Adrenal gland (tissue), 12 donors: Measurements from ENCODE around the gene PMIS2. TPM values are rescaled to one million over a fixed set of nuclear protein-coding genes. Genes with fewer than 3 reads are reported as not detected.
"Not testable (repeated sequence)": the region's sequence is repeated elsewhere in the genome, so short reads cannot be mapped to it uniquely, and the experiment has no call there.

ENCODE experiments used
- DNase-seq, 7 donors: peaks; one replicate each; pipeline ENCODE4 v3.0.0-alpha.2; 2019 to 2020
- H3K27ac ChIP-seq, 5 donors: fragments of 200-600 bp; sonication (generic) in 4 of 5; 1 replicate in 3 of 5; 2 replicates in 2 of 5; pipeline versions ENCODE4 v1.5.1 to v1.8.0; 2016 to 2020; ENCODE audit warnings: mild to moderate bottlenecking in 1 of 5
- H3K27me3 ChIP-seq: fragments of 200-600 bp; 2 replicates; pipeline ENCODE4 v1.8.0; 2021
- H3K36me3 ChIP-seq, 2 donors: fragments of 200-600 bp; replicated peaks in 1 of 2; 1 replicate in 1 of 2; 2 replicates in 1 of 2; pipeline versions ENCODE4 v1.5.1 to v1.8.0; 2018 to 2022
- H3K4me1 ChIP-seq, 2 donors: fragments of 200-600 bp; replicated peaks in 1 of 2; 1 replicate in 1 of 2; 2 replicates in 1 of 2; pipeline versions ENCODE4 v1.5.1 to v1.8.0; 2018 to 2021
- H3K4me3 ChIP-seq, 4 donors: fragments of 200-600 bp; sonication (generic) in 3 of 4; one replicate each; pipeline ENCODE4 v1.5.1; 2016 to 2018
- H3K9me3 ChIP-seq, 3 donors: fragments of 200-600 bp; sonication (generic) in 1 of 3; replicated peaks in 1 of 3; 1 replicate in 2 of 3; 2 replicates in 1 of 3; pipeline versions ENCODE4 v1.5.1 to v1.8.0; 2016 to 2021
- POLR2A ChIP-seq, 2 donors: fragments of 450-650 bp; IDR thresholded peaks; one replicate each; pipeline ENCODE4 v1.6.1; 2017; ENCODE audit warnings: antibody characterized with exemption in 2 of 2, mild to moderate bottlenecking in 2 of 2, moderate library complexity in 1 of 2
- WGBS, 4 donors: extraction: QIAGEN DNeasy Blood & Tissue Kit in 2 of 4; methylation state at CpG; one replicate each; pipeline versions ENCODE4 v1.1.5 to v1.1.7; 2013 to 2017; 5-methylcytosine and 5-hydroxymethylcytosine counted together
- intact Hi-C, 2 donors: fragments of 100-400 bp; cut with DNase I; formaldehyde crosslinking; loops; one replicate each; pipeline versions ENCODE4 v1.14.1 to v1.15.0; 2022 to 2023
- polyA plus RNA-seq, 3 donors: library from polyadenylated mRNA; stranded (reverse); fragments of 200-250 nt in 2 of 3; fragments of 350-450 nt in 1 of 3; fragmentation: Illumina TruSeq in 1 of 3; extraction: RNeasy Lipid Tissue Mini Kit (QIAGEN cat#74804) in 1 of 3; gene quantifications; one replicate each; pipeline ENCODE4 v1.2.3, GENCODE V29; 2013 to 2014
- total RNA-seq, 9 donors: library from RNA; depleted of rRNA in 4 of 9; stranded (reverse); fragments of >200 nt in 4 of 9; fragments of 120-200 nt in 1 of 9; fragmentation: NEBNext Ultra II Directional in 1 of 9; extraction: Animal tissue kit (Norgen Biotek cat#: 25700) in 1 of 9; gene quantifications; one replicate each; pipeline versions ENCODE4 v1.1.0 to v1.2.4, GENCODE V29; 2013 to 2023
- TF ChIP-seq, protein P1 (sequence below), 6 experiments: fragments of 450-650 bp in 4 of 6; fragments of 200-600 bp in 2 of 6; sonication (generic) in 1 of 6; IDR thresholded peaks; 1 replicate in 5 of 6; 2 replicates in 1 of 6; pipeline versions ENCODE4 v1.5.1 to v1.8.0; 2016 to 2021; ENCODE audit warnings: antibody characterized with exemption in 6 of 6, mild to moderate bottlenecking in 2 of 6, moderate library complexity in 1 of 6
- donor health status: healthy with polysubstance abuse.
- donor health status: Bipolar disorder and iron deficiency.
- donor health status: DM: yes; HTN: yes; CAD: no.
- donor health status: DM: no; HTN: no; CAD: no.
- donor health status: DM: no; HTN: no; CAD: no.
- donor health status: DM: yes; HTN: yes; CAD: no.

Gene PMIS2
- total and polyA plus RNA-seq, 12 donors = 0.61 to 0.81 TPM; not detected in 10

GRCh38 chr19:35590875-35591274, 4.9 kb downstream of the PMIS2 start:
- intact Hi-C loops = no loop called here
- 78 to 87% (median 86%) methylated on average over 3 of the region's 3 CpGs for WGBS, 4 donors

GRCh38 chr19:35592226-35592625, 6.3 kb downstream of the PMIS2 start:
- no peak overlapping the region for H3K27ac ChIP-seq
- H3K27me3 ChIP-seq = no peaks in the 10 kb centered on the region
- no peak overlapping the region for H3K4me3 ChIP-seq
- H3K36me3 ChIP-seq = no peaks in the 10 kb centered on the region
- WGBS, 4 donors = 22 to 27% (median 24%) methylated on average over 8 of the region's 8 CpGs
- H3K4me1 ChIP-seq = no peaks in the 10 kb centered on the region
- no peaks in the 10 kb centered on the region for H3K9me3 ChIP-seq
- DNase-seq = peak in 6 of 7 donors; percentile 31 to 61 (median 41)
- TF ChIP-seq, protein P1, sequence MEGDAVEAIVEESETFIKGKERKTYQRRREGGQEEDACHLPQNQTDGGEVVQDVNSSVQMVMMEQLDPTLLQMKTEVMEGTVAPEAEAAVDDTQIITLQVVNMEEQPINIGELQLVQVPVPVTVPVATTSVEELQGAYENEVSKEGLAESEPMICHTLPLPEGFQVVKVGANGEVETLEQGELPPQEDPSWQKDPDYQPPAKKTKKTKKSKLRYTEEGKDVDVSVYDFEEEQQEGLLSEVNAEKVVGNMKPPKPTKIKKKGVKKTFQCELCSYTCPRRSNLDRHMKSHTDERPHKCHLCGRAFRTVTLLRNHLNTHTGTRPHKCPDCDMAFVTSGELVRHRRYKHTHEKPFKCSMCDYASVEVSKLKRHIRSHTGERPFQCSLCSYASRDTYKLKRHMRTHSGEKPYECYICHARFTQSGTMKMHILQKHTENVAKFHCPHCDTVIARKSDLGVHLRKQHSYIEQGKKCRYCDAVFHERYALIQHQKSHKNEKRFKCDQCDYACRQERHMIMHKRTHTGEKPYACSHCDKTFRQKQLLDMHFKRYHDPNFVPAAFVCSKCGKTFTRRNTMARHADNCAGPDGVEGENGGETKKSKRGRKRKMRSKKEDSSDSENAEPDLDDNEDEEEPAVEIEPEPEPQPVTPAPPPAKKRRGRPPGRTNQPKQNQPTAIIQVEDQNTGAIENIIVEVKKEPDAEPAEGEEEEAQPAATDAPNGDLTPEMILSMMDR (IDR thresholded peaks at IDR 0.05) = peak; percentile 40 to 83 (median 67)
- no peak for TF ChIP-seq POLR2A (IDR thresholded peaks at IDR 0.05)
- intact Hi-C loops = loop anchor here in 1 of 2 donors (2.0 kb wide), 1 partner anchor 43 kb away; no protein-coding TSS in a partner anchor

More at GRCh38 chr19:35590875-35591274, 4.9 kb downstream of the PMIS2 start:
- Histone ChIP-seq H3K4me3 (no peak overlapping the region), H3K4me1 (no peaks in the 10 kb centered on the region), H3K27me3 (no peaks in the 10 kb centered on the region), H3K9me3 (no peaks in the 10 kb centered on the region), H3K27ac (no peak overlapping the region), H3K36me3 (no peaks in the 10 kb centered on the region)
- DNase-seq = no peak
- TF ChIP-seq, protein P1 (IDR thresholded peaks at IDR 0.05) = no peak
- TF ChIP-seq POLR2A (IDR thresholded peaks at IDR 0.05) = no peak

- intact Hi-C loops = loop anchor here in 1 of 2 donors (5.0 kb wide), 1 partner anchor 48 kb away; the partner anchor contains the start of gene TMEM147
- H3K4me3 ChIP-seq = not testable (repeated sequence)
- WGBS, 4 donors = 57 to 73% (median 63%) methylated on average over 3 of the region's 3 CpGs
Observed at GRCh38 chr19:35595026-35595425, 9.1 kb downstream of the PMIS2 start.

DNA sequence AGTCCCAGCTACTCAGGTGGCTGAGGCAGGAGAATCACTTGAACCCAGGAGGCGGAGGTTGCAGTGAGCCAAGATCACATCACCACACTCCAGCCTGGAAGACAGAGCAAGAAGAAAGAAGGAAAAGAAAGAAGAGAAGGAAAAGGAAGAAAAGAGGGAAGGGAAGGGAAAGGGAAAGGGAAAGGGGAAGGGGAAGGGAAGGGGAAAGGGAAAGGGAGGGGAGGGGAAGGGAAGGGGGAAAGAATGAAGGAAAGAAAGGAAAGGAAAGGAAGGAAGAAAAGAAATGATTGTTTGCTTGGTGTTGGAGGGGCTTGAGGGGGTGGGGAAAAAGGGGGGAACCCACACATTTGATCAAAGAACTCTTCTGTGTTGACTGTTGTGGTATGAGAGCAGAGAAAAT, 10.0 kb downstream of the PMIS2 start:
- no peak for TF ChIP-seq POLR2A (IDR thresholded peaks at IDR 0.05)
- TF ChIP-seq, protein P1 (IDR thresholded peaks at IDR 0.05) = no peak
- Histone ChIP-seq H3K4me1 (no peaks in the 10 kb centered on the region), H3K27me3 (no peaks in the 10 kb centered on the region), H3K27ac (no peak overlapping the region), H3K36me3 (no peaks in the 10 kb centered on the region), H3K4me3 (no peak overlapping the region), H3K9me3 (no peaks in the 10 kb centered on the region)
- no peak for DNase-seq
- intact Hi-C loops = loop anchor here in 1 of 2 donors (5.0 kb wide), 1 partner anchor 49 kb away; the partner anchor contains the start of gene TMEM147
- WGBS, 4 donors = 89 to 100% (median 98%) methylated on average over 1 of the region's 1 CpG

More at GRCh38 chr19:35595026-35595425, 9.1 kb downstream of the PMIS2 start:
- H3K36me3 ChIP-seq, H3K4me1 ChIP-seq, DNase-seq, H3K9me3 ChIP-seq, H3K27me3 ChIP-seq, H3K27ac ChIP-seq: not testable (repeated sequence)
